Measurements from ENCODE around the gene ENDOG. TPM values are rescaled to one million over a fixed set of nuclear protein-coding genes. Genes with fewer than 3 reads are reported as not detected.

ENDOG gene
- total RNA-seq, 1 experiment from 2014 or later = 16.7 TPM

DNA sequence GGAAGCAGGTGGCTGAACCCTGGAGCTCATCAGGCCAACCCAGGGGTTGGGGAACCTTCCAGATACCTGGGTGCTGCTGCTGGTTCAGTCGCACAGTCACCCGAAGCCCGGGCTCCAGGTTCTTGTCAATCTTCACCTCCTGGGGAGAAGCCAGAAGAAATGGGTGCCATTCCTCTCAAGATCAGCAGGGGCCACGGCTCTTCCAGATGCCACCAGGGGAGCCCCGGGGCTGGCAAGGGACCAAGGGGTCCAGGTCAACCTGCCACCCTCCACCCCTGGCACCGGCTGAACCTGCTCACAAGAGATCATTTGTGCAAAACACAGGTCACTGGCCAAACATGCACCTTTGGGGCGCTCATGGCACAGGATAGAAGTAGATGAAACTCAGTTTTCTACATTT lies 6.6 kb downstream of the ENDOG start:
- Histone ChIP-seq H3K4ac (ENCODE audit: low read depth, low read length) (no peak overlapping the region), H2BK5ac (ENCODE audit: insufficient read length, low read length) (no peak overlapping the region), H3K23me2 (ENCODE audit: insufficient read length, low read depth, low read length, poor library complexity, severe bottlenecking) (peaks cover 8% of the 10 kb centered on the region), H3K79me2 (ENCODE audit: insufficient read depth, low read length) (peaks cover 3% of the 10 kb centered on the region; the same call in 1 of the 2 replicates), H3K27ac (ENCODE audit: insufficient read length, low read depth, low read length) (no peak overlapping the region), H4K5ac (ENCODE audit: insufficient read length, low read depth, low read length) (no peak overlapping the region), H3K14ac (ENCODE audit: insufficient read depth, low read length) (no peak overlapping the region), H3K79me1 (ENCODE audit: insufficient read depth, low read depth, low read length, poor library complexity, severe bottlenecking) (peaks cover 8% of the 10 kb centered on the region), H2AFZ (ENCODE audit: low read length) (no peak overlapping the region), H3T11ph (ENCODE audit: low read length) (no peak overlapping the region), H3K27me3 (ENCODE audit: insufficient read depth, low read length) (no peaks in the 10 kb centered on the region), H4K8ac (replicated peaks; ENCODE audit: insufficient read length, low read depth, low read length) (no peak overlapping the region), H2BK20ac (ENCODE audit: low read depth, low read length, poor library complexity, severe bottlenecking) (no peak overlapping the region), H3K4me1 (ENCODE audit: insufficient read depth, low read length) (no peaks in the 10 kb centered on the region), H2BK12ac (ENCODE audit: insufficient read length, low read depth, low read length) (no peak overlapping the region), H3K18ac (ENCODE audit: insufficient read length, low read depth, low read length) (no peak overlapping the region), H2AK5ac (ENCODE audit: insufficient read length, low read length) (no peak overlapping the region), H4K20me1 (ENCODE audit: control insufficient read depth, insufficient read depth, insufficient read length) (no peaks in the 10 kb centered on the region), H3K4me2 (ENCODE audit: insufficient read depth, insufficient read length, low read length) (no peak overlapping the region), H3K9ac (ENCODE audit: extremely low read depth, insufficient read length, low read length) (no peak overlapping the region), H2BK15ac (ENCODE audit: low read depth, low read length) (no peak overlapping the region), H4K91ac (ENCODE audit: insufficient read length, low read depth, low read length) (no peak overlapping the region), H3K56ac (ENCODE audit: insufficient read length, low read depth, low read length) (no peak overlapping the region), H3K9me3 (ENCODE audit: control insufficient read depth, low read depth, low read length) (no peaks in the 10 kb centered on the region), H2BK120ac (ENCODE audit: low read depth, low read length, poor library complexity, severe bottlenecking) (no peak overlapping the region), H3K23ac (ENCODE audit: insufficient read length, low read depth, low read length) (no peak overlapping the region)
- peaks cover 37 to 81% (median 79%) of the 10 kb centered on the region in 3 experiments; a peak in 6 of 7 replicates for H3K36me3 Mint-ChIP-seq (ENCODE audit: insufficient read depth in 1 of 3, low read depth in 3 of 3)
- no peaks in the 10 kb centered on the region for H3K9me3 Mint-ChIP-seq
- WGBS (ENCODE audit: extremely low coverage, insufficient read length, low lambda C conversion rate) = no CpG with 5 or more reads among the region's 7 CpGs
- H3K27ac Mint-ChIP-seq = no peak overlapping the region
- peaks cover 10 to 14% of the 10 kb centered on the region in 2 experiments for H3K4me1 Mint-ChIP-seq
- no peaks in the 10 kb centered on the region; the same call in 1 of the 2 replicates for H3K27me3 Mint-ChIP-seq (ENCODE audit: low read depth)
- H3K4me3 Mint-ChIP-seq = no peak overlapping the region
- no peak for DNase-seq
- TF ChIP-seq, protein P1, sequence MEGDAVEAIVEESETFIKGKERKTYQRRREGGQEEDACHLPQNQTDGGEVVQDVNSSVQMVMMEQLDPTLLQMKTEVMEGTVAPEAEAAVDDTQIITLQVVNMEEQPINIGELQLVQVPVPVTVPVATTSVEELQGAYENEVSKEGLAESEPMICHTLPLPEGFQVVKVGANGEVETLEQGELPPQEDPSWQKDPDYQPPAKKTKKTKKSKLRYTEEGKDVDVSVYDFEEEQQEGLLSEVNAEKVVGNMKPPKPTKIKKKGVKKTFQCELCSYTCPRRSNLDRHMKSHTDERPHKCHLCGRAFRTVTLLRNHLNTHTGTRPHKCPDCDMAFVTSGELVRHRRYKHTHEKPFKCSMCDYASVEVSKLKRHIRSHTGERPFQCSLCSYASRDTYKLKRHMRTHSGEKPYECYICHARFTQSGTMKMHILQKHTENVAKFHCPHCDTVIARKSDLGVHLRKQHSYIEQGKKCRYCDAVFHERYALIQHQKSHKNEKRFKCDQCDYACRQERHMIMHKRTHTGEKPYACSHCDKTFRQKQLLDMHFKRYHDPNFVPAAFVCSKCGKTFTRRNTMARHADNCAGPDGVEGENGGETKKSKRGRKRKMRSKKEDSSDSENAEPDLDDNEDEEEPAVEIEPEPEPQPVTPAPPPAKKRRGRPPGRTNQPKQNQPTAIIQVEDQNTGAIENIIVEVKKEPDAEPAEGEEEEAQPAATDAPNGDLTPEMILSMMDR (conservative IDR thresholded peaks at IDR 0.05) = no peak

All from H9 (cell line).